Progenitor cell of endocrine pancreas (in vitro differentiated cells): ENCODE results near the gene UBE3B. TPM values are rescaled to one million over a fixed set of nuclear protein-coding genes. Genes with fewer than 3 reads are reported as not detected.

Experiments
- DNase-seq: peaks from one replicate; pipeline ENCODE4 v3.0.0; 2021; ENCODE audit warnings: low spot score; ENCODE audit not compliant: unreplicated experiment
- H3K27ac Mint-ChIP-seq: 2 replicates; pipeline ENCODE4 v1.8.0; 2021; ENCODE audit warnings: mild to moderate bottlenecking, moderate library complexity, mixed read lengths
- H3K27me3 Mint-ChIP-seq: 2 replicates; pipeline ENCODE4 v1.8.0; 2021; ENCODE audit warnings: mixed read lengths
- H3K36me3 Mint-ChIP-seq: 2 replicates; pipeline ENCODE4 v1.8.0; 2022; ENCODE audit warnings: mixed read lengths; ENCODE audit not compliant: insufficient read depth
- H3K4me1 Mint-ChIP-seq: 2 replicates; pipeline ENCODE4 v1.8.0; 2021; ENCODE audit warnings: low read depth, mixed read lengths
- H3K4me3 Mint-ChIP-seq: 2 replicates; pipeline ENCODE4 v1.8.0; 2021; ENCODE audit warnings: low read depth, mild to moderate bottlenecking, moderate library complexity, mixed read lengths
- H3K9me3 Mint-ChIP-seq: 2 replicates; pipeline ENCODE4 v1.8.0; 2021; ENCODE audit warnings: low read depth, mixed read lengths
- total RNA-seq: library from RNA; stranded (reverse); gene quantifications from 2 replicates; pipeline ENCODE4 v1.2.1, GENCODE V29; 2021
- TF ChIP-seq, protein P1 (sequence below): fragments of 200-600 bp; sonication (generic); IDR thresholded peaks from one replicate; pipeline ENCODE4 v1.5.0; 2021; ENCODE audit warnings: antibody characterized with exemption, mild to moderate bottlenecking; ENCODE audit not compliant: unreplicated experiment

UBE3B gene
- total RNA-seq, 1 donor from 2014 or later, result 41.8 TPM

- Mint-ChIP-seq H3K27me3 (peaks cover 31% of the 10 kb centered on the region), H3K9me3 (no peaks in the 10 kb centered on the region), H3K4me1 (peaks cover 4% of the 10 kb centered on the region), H3K4me3 (no peak overlapping the region), H3K27ac (no peak overlapping the region), H3K36me3 (no peaks in the 10 kb centered on the region)
- TF ChIP-seq, protein P1, sequence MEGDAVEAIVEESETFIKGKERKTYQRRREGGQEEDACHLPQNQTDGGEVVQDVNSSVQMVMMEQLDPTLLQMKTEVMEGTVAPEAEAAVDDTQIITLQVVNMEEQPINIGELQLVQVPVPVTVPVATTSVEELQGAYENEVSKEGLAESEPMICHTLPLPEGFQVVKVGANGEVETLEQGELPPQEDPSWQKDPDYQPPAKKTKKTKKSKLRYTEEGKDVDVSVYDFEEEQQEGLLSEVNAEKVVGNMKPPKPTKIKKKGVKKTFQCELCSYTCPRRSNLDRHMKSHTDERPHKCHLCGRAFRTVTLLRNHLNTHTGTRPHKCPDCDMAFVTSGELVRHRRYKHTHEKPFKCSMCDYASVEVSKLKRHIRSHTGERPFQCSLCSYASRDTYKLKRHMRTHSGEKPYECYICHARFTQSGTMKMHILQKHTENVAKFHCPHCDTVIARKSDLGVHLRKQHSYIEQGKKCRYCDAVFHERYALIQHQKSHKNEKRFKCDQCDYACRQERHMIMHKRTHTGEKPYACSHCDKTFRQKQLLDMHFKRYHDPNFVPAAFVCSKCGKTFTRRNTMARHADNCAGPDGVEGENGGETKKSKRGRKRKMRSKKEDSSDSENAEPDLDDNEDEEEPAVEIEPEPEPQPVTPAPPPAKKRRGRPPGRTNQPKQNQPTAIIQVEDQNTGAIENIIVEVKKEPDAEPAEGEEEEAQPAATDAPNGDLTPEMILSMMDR, result no peak
- no peak for DNase-seq
Measured at GRCh38 chr12:109547286-109547685, 69.9 kb downstream of the UBE3B start.

DNA sequence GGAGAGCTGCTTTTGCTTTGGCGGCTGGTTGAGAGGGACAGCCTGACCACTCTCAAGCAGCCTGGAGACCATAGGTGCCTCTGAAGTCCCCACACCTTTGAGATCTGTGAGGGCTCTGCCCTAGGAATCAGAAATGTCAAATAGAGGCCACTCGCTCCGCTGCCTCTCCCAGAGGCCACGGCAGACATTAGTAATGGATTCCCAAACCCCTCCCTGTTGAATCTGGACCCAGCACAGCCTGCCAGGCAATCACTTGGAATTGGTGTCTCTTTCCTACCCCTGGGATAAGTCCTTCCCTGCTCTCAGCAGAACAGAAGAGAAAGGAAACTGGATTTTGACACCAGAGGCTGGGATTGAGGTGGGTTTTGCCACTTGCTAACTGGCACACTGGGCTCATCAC, 70.8 kb downstream of the UBE3B start:
- H3K9me3 Mint-ChIP-seq, result no peaks in the 10 kb centered on the region
- no peak overlapping the region for H3K4me3 Mint-ChIP-seq
- peaks cover 37% of the 10 kb centered on the region for H3K27me3 Mint-ChIP-seq
- TF ChIP-seq, protein P1, result no peak
- no peak for DNase-seq
- no peaks in the 10 kb centered on the region for H3K36me3 Mint-ChIP-seq
- H3K4me1 Mint-ChIP-seq, result peaks cover 4% of the 10 kb centered on the region
- H3K27ac Mint-ChIP-seq, result no peak overlapping the region

DNA sequence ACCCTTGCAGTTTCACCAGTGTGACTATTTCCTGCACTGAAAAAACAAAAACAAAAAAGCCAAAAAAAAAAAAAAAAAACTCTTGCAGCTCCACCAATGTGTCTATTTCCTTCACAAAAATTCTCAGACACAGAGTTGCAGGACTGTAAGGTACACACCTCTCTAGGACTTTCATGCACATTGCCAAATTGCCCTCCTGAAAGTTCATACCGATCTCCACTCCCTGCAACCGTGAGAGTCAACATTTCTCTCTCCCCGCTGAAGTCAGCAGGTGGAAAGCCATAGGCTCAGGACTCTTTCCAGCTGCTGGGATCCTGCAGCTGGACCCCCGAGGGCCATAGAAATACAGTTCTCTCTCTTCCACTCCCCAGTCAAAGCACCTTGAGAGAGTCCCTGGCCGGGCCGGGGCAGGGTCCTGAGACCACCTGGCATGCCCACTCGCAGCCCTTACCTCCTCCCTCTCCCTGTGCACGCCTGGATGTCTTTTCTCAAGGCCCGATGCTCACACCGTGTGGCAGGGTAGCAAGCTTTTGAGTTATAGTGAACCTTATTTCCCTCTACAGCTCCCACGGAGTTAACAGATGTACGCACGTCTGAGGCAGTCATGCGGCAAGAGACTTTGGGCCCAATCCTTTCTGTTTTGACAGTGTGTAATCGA, 72.3 kb downstream of the UBE3B start:
- H3K27me3 Mint-ChIP-seq, result peaks cover 43% of the 10 kb centered on the region
- no peak for DNase-seq
- no peaks in the 10 kb centered on the region for H3K36me3 Mint-ChIP-seq
- TF ChIP-seq, protein P1, result no peak
- no peak overlapping the region for H3K27ac Mint-ChIP-seq
- H3K4me3 Mint-ChIP-seq, result no peak overlapping the region
- no peaks in the 10 kb centered on the region for H3K9me3 Mint-ChIP-seq
- peaks cover 7% of the 10 kb centered on the region for H3K4me1 Mint-ChIP-seq

DNA sequence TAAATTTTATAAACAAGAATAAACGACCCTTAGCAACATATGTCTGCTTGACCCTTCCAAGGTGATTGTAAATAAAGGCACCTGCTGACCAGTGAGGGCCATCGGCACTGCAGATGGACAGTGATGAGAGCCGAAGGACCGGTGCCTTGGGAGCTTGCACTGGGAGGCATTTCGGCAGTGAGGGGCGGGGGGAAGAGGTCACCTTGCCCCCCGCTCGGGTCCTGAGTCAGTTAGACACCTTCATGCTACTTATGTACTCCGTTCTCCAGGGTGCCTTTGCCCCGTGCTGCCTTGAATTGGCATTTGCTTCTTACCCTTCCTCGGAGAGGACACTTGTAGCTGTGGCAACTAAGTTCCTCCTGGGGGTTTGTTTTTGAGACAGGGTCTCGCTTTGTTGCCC, 72.8 kb downstream of the UBE3B start:
- Mint-ChIP-seq H3K4me1 (peaks cover 7% of the 10 kb centered on the region), H3K27ac (no peak overlapping the region), H3K36me3 (no peaks in the 10 kb centered on the region), H3K27me3 (peaks cover 43% of the 10 kb centered on the region), H3K4me3 (no peak overlapping the region), H3K9me3 (no peaks in the 10 kb centered on the region)
- TF ChIP-seq, protein P1, result no peak
- DNase-seq, result no peak

DNA sequence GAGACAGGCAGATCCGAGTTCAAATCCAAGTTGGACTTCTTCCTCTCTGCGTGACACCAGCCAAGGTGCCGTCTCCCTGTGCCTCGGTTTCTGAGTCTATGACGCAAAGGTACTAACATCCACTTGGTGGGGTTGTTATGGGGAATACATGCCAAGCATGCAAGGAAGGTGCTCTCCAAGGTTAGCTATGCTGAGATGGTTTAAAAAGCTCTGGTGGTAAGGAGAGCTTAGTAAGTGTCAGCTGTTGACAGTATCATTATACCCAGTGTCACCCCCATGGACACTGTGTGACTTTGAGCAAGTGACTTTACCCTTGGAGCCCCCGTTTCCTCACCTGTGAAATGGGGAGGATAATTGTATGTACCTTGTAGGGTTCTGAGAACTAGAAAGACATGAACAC, 73.7 kb downstream of the UBE3B start:
- H3K27ac Mint-ChIP-seq, result no peak overlapping the region

More for the DNA sequence above, 73.7 kb downstream of the UBE3B start:
- no peaks in the 10 kb centered on the region for H3K36me3 Mint-ChIP-seq
- DNase-seq, result no peak
- H3K4me3 Mint-ChIP-seq, result no peak overlapping the region
- H3K9me3 Mint-ChIP-seq, result no peaks in the 10 kb centered on the region
- TF ChIP-seq, protein P1, result no peak
- peaks cover 7% of the 10 kb centered on the region for H3K4me1 Mint-ChIP-seq
- H3K27me3 Mint-ChIP-seq, result peaks cover 43% of the 10 kb centered on the region
